ENCODE measurements around the gene TTN.

GRCh38 chr2:178477443-178478129 lies 329.6 kb downstream of the TTN start:
- no peak for TF ChIP-seq CTCF (conservative IDR thresholded peaks at IDR 0.05; ENCODE audit: low read length)
- TF ChIP-seq EZH2phosphoT487 (IDR thresholded peaks at IDR 0.05; ENCODE audit: borderline replicate concordance, low read depth, low read length) = no peak
